Measurements from ENCODE around the gene TTBK1.
"Not testable (repeated sequence)": the region's sequence is repeated elsewhere in the genome, so short reads cannot be mapped to it uniquely, and the experiment has no call there.

The TTBK1 gene

DNA sequence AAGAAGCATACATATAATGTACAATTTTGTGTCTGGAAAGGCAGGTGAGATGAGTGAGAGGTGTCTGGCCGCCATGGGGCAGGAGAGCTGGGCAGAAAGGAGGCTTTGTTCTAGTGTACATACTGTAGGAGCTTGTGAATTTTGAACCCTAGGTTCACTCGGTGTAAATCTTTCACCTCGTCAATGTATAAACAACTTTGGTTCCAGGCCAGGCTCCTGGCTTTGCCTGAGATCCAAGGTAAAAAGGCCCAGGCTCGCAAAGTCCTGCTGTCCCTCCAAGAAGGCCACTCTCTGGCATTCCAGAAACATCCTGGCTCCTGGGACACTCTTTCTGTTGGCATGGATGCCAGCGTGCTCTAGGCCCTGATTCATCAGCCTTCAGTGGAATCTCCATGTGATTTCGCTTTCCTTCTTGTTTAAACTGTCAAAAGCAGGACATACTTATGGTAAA is 47.6 kb downstream of the TTBK1 start:
- no peak for DNase-seq

DNA sequence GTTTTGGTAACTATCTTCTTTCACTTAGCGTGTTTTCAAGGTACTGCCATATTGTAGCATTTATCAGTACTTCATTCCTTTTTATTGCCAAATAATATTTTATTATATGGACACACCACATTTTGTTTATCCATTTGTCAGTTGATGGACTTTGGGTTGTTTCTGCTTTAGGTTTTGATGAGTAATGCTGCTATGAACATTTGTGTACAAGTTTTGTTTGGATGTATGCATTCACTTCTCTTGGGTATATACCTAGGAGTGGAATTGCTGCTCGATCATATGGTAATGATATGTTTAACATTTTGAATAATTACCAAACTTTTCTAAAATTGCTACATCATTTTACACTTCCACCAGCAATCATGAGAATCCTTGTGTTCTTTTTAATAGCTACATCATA is 48.4 kb downstream of the TTBK1 start:
- no peak for DNase-seq

DNA sequence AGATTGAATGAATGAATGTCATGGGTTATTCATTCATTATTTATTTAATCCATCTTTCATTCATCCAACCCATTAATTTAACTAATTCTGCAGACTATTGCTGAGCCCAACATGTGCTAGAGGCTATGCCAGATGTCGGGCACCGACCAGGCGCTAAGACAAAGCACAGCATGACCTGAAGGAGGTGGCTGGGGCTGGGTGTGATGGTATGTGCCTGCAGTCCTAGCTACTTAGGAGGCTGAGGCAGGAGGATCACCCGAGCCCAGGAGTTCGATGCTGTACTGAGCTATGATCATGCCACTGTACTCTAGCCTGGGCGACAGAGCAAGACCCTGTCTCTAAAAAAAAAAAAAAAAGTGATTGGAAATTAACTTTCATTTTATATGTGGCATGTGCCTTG is 49.1 kb downstream of the TTBK1 start:
- no peak for DNase-seq

DNA sequence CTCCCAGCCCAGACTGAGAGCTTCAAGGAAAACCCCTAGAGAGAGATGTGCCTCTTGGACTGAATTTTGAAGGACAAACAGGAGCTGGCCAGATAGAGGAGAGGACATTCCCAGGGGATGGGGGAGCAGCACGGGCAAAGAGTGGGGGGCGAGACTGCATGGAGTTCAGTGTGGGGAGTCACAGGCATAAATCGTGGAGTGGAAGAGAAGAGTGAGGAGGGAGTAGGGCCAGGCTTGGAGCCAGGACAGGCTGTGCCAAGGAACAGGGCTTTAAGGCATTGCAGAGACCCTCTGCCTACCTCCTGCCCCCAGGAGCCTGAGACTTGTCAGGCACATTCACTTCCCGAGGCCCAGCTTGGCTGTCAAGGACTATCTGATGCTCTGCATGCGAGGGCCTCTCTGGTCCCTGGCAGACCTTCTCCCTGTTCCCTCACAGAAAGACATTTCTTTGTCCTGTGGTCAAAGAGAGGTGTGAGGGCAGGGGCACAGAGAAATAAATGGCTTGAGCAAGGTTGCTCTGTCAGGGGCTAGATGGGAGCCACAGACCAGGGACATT is 49.6 kb downstream of the TTBK1 start:
- DNase-seq: no peak

DNA sequence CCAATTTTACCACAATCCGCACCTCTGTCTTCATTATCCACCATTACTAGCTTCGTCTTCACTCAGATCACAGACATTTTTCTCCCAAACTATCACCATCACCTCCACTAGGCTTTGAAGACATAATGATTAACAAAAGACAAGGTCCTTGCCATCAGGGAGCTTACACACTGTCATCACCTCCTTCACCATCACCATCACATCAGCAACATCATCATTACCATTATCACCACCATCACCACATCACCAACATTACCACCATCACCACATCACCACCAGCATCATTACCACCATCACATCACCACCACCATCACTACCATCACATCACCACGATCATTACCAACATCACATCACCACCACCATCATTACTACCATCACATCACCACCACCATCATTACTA is 50.4 kb downstream of the TTBK1 start:
- no peak for DNase-seq

DNA sequence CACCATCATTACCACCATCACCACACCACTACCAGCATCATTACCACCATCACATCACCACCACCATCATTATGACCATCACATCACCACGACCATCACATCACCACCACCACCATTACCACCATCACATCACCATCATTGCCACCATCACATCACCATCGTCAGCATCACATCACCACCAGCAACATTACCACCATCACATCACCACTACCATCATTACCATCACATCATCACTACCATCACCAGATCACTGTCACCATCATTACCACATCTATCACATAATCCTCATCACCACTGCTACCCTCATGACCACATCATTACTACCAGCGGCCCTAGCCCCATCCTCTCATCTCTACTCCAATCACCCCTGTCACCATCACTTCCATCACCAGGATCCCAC is 51.3 kb downstream of the TTBK1 start:
- no peak for DNase-seq

DNA sequence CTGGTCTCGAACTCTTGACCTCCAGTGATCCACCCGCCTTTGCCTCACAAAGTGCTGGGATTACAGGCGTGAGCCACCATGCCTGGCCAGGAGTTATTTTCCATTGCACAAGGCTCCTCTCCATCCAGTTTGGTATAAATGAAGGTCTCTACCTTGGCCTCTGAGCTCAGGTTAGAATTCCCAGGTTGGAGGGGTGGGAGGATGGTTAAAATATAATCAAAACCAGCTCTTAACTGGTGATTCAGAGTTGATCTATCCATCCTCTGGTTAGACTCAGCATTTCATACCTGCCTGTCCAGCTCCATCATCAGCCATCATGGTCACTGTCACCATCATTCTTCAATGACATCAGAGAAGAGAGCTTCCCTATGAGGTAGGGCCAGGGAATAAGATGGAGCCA is 52.2 kb downstream of the TTBK1 start:
- DNase-seq: no peak

DNA sequence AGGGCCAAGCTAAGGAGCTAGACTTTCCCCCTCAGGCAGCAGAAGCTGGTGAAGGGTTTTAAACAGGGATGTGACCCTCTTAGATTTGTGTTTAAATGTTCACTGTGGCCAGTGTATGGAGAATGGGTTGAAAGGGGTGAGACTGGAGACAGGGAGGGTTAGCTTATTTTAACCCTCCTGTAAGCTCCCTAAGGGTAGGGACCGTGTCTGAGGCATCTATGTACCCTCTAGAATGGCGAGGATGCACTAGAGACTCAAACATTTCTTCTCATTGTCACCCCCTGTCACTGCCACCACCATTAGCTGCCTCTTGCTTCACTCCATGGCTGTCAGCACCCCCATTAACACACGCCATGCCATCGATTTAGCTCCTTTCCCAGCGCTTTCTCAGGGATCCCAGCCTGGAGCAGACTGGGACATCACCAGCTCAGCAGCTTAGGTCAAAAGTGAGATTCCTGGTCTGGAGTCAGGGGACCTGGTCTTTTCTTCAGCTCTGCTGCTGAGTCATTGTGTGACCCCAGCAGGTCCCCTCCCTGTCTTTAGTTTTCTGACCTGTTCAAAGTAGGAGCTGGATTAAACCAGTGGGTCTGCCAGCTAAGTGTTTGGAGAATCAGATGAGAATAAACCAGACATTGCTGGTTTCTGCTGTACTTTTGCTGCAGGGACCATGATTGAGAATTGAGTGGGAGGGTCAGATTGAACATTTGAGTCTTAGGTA is 53.7 kb downstream of the TTBK1 start:
- DNase-seq: no peak

DNA sequence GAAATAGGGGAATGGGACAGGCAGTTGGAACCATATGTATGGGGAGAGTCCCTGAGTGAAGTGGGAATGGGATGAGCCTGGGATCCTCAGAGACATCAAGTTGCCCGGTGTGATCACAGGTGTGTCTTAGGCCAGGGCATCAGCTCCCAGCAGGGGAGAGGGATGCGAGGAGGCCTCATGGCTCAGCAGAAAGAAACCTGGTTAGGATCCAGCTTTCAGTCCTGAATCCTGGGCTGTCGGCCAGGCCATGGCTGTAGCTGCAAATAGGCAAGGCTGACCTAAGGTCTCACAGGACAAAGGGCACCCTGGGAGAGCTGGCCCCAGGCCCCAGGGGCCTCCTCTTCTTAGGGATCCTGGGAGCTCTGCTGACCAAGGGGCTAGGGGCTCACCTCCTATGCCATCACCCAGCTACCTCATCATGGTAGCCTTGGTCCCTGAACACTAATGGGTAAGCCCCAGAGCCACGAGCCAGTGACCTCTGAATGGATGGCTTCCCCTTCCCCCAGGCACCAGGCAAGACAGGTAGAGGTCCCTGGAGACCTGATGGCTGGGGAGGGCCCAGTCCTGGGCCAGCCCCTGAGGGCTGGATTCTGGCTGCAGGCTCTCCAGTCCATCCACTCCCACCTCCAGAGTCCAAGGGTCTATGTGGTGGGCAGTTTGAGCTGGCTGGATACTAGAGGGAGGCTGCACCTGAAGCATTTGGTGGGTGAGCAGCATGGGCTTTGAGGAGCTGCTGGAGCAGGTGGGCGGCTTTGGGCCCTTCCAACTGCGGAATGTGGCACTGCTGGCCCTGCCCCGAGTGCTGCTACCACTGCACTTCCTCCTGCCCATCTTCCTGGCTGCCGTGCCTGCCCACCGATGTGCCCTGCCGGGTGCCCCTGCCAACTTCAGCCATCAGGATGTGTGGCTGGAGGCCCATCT is 54.6 kb downstream of the TTBK1 start, which contains the start of gene SLC22A7:
Gene SLC22A7, plus strand, starts transcription at position 617 of the 921 bp plus-strand sequence. Its CDS starts 99 bp downstream, at position 716.
- no peak for DNase-seq

DNA sequence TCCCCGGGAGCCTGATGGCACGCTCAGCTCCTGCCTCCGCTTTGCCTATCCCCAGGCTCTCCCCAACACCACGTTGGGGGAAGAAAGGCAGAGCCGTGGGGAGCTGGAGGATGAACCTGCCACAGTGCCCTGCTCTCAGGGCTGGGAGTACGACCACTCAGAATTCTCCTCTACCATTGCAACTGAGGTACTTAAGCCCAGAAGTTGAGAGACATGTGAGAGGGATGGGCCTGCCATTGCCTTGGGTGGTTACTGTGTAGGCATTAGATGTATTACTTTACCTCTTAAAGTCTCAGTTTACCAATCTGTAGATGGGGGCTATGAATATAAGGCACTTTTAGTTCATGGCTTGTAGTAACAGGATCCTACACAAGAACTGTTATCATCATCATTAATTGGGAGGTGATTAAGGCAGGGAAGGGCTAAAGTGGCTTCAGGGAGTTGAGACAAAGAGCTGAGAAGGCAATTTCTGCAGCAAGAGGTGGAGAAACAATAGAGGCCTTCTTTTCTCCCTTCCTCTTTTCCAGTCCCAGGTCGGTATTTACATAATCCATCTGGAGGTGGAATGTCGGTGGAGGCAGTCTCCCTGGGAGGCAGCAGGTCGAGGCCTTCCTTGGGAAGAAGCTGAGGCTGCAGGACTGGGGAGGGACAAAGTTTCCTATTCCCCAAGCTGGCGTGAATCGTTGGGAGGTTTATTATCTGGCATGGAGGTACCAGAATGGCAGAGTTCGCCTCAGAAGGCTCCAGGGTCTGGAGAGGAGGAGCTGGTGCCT is 55.5 kb downstream of the TTBK1 start:
- no peak for DNase-seq

DNA sequence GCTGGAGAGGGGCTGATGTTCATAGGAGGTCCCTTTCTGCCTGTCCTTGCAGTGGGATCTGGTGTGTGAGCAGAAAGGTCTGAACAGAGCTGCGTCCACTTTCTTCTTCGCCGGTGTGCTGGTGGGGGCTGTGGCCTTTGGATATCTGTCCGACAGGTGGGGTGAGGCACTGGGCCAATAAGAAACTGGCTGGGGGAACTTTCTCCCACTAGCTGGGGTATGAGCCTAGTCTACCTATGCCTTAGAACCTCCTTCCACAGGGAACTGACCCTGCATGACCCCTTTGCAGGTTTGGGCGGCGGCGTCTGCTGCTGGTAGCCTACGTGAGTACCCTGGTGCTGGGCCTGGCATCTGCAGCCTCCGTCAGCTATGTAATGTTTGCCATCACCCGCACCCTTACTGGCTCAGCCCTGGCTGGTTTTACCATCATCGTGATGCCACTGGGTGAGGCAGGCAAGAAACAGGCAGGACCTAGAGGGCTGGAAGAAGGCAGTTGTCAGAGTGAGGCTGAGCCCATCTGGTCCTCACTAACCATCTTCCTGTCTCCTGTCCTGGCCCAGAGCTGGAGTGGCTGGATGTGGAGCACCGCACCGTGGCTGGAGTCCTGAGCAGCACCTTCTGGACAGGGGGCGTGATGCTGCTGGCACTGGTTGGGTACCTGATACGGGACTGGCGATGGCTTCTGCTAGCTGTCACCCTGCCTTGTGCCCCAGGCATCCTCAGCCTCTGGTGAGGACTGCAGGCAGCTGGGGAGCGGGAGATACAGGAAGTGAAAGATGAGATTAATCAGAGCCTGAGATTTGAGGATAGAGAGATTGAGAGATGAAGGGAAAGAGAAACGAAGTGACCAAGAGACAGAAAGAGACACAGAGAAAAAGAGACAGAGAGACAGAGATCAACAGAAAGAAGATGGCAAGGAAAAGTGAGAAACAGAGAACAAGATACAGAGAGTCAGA is 56.3 kb downstream of the TTBK1 start:
- no peak for DNase-seq

DNA sequence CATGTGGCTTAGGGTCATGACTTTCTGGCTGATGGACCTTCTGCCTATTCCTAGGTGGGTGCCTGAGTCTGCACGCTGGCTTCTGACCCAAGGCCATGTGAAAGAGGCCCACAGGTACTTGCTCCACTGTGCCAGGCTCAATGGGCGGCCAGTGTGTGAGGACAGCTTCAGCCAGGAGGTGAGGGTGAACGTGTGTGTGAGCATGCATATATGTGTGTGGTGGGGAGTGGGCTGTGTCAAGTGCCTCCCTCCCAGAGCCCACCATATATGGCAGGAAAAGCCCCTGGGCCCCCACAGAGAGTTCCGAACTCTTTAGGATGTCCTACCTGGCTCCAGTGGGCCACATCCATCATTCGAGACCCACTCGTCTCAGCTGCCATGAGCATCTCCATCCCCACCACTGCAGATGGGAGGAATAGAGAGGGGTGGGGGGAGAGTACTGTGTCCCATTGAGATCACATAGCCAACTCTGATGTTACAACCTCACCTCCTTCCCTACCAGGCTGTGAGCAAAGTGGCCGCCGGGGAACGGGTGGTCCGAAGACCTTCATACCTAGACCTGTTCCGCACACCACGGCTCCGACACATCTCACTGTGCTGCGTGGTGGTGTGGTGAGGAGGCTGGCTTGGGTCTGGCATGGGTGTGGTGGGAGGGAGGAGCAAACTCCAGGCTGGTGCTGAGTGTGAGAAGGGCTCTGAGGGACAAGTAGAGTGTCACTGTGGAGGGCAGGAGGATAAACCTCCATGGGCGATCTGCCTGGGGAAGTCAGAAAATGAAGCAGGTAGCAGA is 58.0 kb downstream of the TTBK1 start:
- no peak for DNase-seq

DNA sequence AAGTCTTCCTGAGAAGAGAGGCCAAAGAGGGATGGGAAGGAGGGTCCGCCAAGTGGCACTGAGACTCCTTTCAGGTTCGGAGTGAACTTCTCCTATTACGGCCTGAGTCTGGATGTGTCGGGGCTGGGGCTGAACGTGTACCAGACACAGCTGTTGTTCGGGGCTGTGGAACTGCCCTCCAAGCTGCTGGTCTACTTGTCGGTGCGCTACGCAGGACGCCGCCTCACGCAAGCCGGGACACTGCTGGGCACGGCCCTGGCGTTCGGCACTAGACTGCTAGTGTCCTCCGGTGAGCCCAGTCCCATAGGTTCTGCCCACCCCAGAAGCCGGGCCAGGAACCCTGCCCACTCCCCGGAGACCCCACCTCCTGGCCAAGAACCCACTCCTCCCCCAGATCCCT is 58.8 kb downstream of the TTBK1 start:
- DNase-seq: no peak

DNA sequence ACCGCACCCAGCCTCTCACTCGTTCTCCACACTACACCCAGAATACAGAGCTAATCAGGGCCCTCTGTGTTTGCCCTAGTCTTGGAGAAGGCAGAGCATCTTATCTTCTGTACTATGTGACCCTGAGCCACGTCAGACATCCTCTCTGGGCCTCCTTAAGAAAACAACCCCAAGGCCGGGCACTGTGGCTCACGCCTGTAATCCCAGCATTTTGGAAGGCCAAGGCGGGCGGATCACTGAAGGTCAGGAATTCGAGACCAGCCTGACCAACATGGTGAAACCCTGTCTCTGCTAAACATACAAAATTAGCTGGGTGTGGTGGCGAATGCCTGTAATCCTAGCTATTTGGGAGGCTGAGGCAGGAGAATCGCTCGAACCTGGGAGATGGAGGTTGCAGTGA is 59.7 kb downstream of the TTBK1 start:
- DNase-seq: not testable (repeated sequence)

DNA sequence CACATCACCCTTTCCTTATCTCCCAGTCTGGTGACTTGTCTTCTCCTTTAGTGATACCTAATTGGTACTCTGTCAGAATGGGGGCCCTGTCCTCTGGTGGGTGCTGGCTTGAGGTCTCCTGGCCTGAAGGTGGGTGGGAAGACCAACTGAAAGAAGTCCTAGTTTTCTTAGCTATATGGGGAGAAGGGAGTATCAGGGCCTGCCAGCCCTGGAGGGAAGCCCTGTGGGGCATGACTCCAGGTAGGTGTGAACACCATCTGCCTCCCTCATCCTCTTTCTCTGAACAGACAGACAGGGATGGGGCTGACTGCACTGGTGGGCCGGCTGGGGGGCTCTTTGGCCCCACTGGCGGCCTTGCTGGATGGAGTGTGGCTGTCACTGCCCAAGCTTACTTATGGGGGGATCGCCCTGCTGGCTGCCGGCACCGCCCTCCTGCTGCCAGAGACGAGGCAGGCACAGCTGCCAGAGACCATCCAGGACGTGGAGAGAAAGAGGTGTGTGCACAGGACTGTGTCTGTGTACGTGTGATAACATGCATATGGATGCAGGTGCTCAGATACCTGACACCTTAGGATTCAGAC is 60.6 kb downstream of the TTBK1 start:
- no peak for DNase-seq

DNA sequence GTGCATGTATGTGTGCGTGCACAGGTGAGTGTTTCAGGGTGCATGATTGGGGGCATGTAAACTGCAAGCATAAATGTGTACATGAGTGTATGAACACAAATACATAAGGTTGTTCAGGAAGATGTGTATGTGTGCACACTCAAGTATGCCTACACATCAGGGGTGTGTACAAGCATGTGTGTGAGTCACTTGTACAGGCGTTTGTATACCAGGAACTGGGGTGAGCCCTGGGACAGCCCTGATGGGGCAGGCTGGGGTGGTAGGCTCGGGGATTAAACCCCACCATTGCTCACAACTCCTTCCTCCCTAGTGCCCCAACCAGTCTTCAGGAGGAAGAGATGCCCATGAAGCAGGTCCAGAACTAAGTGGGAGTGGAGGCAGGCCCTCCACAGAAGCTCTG is 61.1 kb downstream of the TTBK1 start:
- no peak for DNase-seq

DNA sequence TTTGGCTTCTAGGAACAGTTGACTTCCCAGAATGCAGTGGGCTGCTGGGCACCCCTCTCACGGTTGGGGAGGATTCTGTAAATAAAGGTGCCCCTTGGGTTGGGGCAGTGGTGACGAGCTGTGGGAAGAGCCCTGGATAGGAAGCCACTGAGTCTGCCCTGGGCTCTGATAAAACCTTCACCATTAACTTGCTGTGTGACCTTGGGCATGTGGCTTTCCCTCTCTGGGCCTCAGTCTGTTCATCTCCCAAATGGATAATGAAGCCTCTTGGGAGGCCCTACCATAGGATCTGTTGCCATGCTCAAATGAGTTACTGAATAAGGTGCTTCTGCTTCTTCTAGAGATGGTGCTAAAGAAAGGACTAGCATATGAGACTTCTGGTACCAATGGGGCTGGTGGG is 61.6 kb downstream of the TTBK1 start:
- DNase-seq: no peak

DNA sequence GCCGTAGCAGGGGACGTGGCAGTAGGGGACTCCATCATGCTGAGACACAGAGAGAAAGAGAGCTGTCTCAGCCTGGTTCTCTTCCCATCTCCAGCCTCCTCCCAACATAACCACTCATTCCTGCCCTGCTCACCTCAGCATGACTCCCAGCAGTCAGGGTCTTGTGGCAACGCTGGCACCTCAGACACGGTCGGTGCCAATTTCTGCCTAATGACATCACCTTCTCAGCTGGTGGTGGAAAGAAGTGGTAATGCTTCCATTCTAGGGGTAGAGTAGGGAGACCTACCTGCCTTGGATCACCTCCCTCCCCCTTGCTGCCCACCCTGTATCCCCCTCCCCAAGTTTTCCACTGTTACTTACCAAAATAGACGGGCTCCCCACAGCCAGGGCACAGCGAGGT is 62.8 kb downstream of the TTBK1 start:
- no peak for DNase-seq

DNA sequence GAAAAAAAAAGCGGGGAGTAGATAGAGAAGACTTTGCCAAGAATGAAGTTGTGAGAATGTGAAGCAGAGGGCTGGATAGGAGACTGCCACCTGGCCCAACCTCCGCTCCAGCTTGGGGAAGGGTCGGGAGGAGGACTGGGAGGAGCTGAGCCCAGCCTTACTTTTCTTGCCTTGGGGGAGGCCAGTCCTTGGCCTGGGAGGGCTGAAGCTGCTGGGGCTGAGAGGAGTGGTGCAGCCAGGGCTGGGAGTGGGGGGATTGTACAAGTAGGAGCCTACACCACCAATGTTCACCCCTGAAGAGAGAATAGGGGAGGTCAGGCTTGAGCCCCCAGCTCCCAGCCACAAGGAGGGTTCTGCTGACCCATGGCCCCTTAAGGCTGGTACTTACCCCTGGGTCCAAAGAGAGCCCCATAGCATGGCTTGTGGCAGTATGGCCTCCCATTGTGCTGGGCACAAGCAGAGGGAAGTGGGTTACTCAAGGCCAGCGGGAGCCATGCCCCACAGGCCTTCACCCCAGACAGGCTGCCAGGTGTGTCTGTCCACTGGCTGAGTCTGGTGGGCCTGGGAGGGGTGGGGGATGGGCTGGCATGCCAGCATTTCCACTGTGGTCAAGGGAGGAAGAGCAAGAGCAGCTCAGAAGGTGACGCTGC is 64.3 kb downstream of the TTBK1 start:
- no peak for DNase-seq
